Measurements from ENCODE around the gene CPNE5.

GRCh38 chr6:36809156-36809555 lies 30.1 kb downstream of the CPNE5 start:
- no peak for TF ChIP-seq ARNT (IDR thresholded peaks at IDR 0.05)
- TF ChIP-seq NFRKB (IDR thresholded peaks at IDR 0.05), result no peak
- TF ChIP-seq LEF1 (IDR thresholded peaks at IDR 0.05; ENCODE audit: borderline replicate concordance), result no peak
- no peak for TF ChIP-seq BHLHE40 (IDR thresholded peaks at IDR 0.05; ENCODE audit: borderline replicate concordance)
- TF ChIP-seq FOXK2 (IDR thresholded peaks at IDR 0.05), result no peak
- TF ChIP-seq FOXM1 (IDR thresholded peaks at IDR 0.05; ENCODE audit: borderline replicate concordance), result no peak
- TF ChIP-seq TARDBP (IDR thresholded peaks at IDR 0.05), result no peak
- TF ChIP-seq HDGF (IDR thresholded peaks at IDR 0.05; ENCODE audit: borderline replicate concordance), result no peak
- no peak for TF ChIP-seq FOXA1 (IDR thresholded peaks at IDR 0.05)
